IPS-18a (cell line): ENCODE measurements around the gene MSRB1.

Experiments
- H3K27ac ChIP-seq: one replicate; pipeline ENCODE4 v1.5.1; 2013; ENCODE audit warnings: low read length
- H3K27me3 ChIP-seq: one replicate; pipeline ENCODE4 v1.6.1; 2013; ENCODE audit warnings: mild to moderate bottlenecking, low read length; ENCODE audit not compliant: control insufficient read depth, insufficient read depth
- H3K36me3 ChIP-seq: one replicate; pipeline ENCODE4 v1.6.1; 2013; ENCODE audit warnings: low read depth, low read length; ENCODE audit not compliant: control insufficient read depth
- H3K4me1 ChIP-seq: one replicate; pipeline ENCODE4 v1.6.1; 2013; ENCODE audit warnings: low read depth, low read length; ENCODE audit not compliant: control insufficient read depth
- H3K4me3 ChIP-seq: one replicate; pipeline ENCODE4 v1.5.1; 2013; ENCODE audit warnings: low read length
- H3K9ac ChIP-seq: one replicate; pipeline ENCODE4 v1.6.1; 2013; ENCODE audit warnings: mild to moderate bottlenecking, low read length, moderate library complexity
- H3K9me3 ChIP-seq: one replicate; pipeline ENCODE4 v1.6.1; 2013; ENCODE audit warnings: low read depth, low read length; ENCODE audit not compliant: control insufficient read depth

Gene MSRB1

GRCh38 chr16:1984347-1985225 lies 41.6 kb upstream of the MSRB1 start:
- peak overlapping the region; percentile 47 for H3K27ac ChIP-seq
- no peaks in the 10 kb centered on the region for H3K9me3 ChIP-seq
- peaks cover 9% of the 10 kb centered on the region for H3K36me3 ChIP-seq
- peaks cover 50% of the 10 kb centered on the region for H3K27me3 ChIP-seq
- peak overlapping the region; percentile 84 for H3K9ac ChIP-seq
- peak overlapping the region; percentile 86 for H3K4me3 ChIP-seq
- peaks cover 13% of the 10 kb centered on the region for H3K4me1 ChIP-seq

GRCh38 chr16:1983544-1984346 lies 40.7 kb upstream of the MSRB1 start, which contains the start of gene GFER:
Gene GFER, plus strand, starts transcription at chr16:1984193. Its CDS starts 26 bp downstream, at chr16:1984219.
- Histone ChIP-seq H3K27me3 (peaks cover 46% of the 10 kb centered on the region), H3K27ac (peak within 1 kb of the TSS; percentile 47), H3K4me3 (peak within 1 kb of the TSS; percentile 86), H3K9ac (peak within 1 kb of the TSS; percentile 84), H3K9me3 (no peaks in the 10 kb centered on the region), H3K4me1 (peaks cover 13% of the 10 kb centered on the region), H3K36me3 (peaks cover 9% of the 10 kb centered on the region)

- H3K27me3 ChIP-seq: peaks cover 41% of the 10 kb centered on the region
- H3K4me1 ChIP-seq: peaks cover 13% of the 10 kb centered on the region
- no peaks in the 10 kb centered on the region for H3K9me3 ChIP-seq
- peak overlapping the region; percentile 86 for H3K4me3 ChIP-seq
- peaks cover 9% of the 10 kb centered on the region for H3K36me3 ChIP-seq
- H3K27ac ChIP-seq: no peak overlapping the region
- H3K9ac ChIP-seq: no peak overlapping the region
Measured at GRCh38 chr16:1982991-1983543, 40.1 kb upstream of the MSRB1 start.

- peaks cover 41% of the 10 kb centered on the region for H3K27me3 ChIP-seq
- H3K4me3 ChIP-seq: no peak overlapping the region
- H3K27ac ChIP-seq: no peak overlapping the region
- H3K36me3 ChIP-seq: peaks cover 10% of the 10 kb centered on the region
- H3K9me3 ChIP-seq: no peaks in the 10 kb centered on the region
- no peak overlapping the region for H3K9ac ChIP-seq
- peaks cover 13% of the 10 kb centered on the region for H3K4me1 ChIP-seq
Measured at GRCh38 chr16:1982013-1982433, 39.0 kb upstream of the MSRB1 start.

- Histone ChIP-seq H3K27me3 (peaks cover 41% of the 10 kb centered on the region), H3K27ac (no peak within 1 kb of the TSS), H3K4me1 (peaks cover 13% of the 10 kb centered on the region), H3K4me3 (no peak within 1 kb of the TSS), H3K9ac (no peak within 1 kb of the TSS), H3K9me3 (no peaks in the 10 kb centered on the region), H3K36me3 (peaks cover 15% of the 10 kb centered on the region)
Measured at GRCh38 chr16:1981398-1981836, 38.4 kb upstream of the MSRB1 start, which contains the start of gene NOXO1. Gene NOXO1, minus strand, starts transcription at chr16:1981469. Its CDS starts 290 bp downstream, at chr16:1981179.

- H3K4me3 ChIP-seq: no peak overlapping the region
- H3K27me3 ChIP-seq: peaks cover 41% of the 10 kb centered on the region
- H3K36me3 ChIP-seq: peaks cover 15% of the 10 kb centered on the region
- no peaks in the 10 kb centered on the region for H3K9me3 ChIP-seq
- H3K9ac ChIP-seq: no peak overlapping the region
- peaks cover 13% of the 10 kb centered on the region for H3K4me1 ChIP-seq
- H3K27ac ChIP-seq: no peak overlapping the region
Measured at GRCh38 chr16:1980770-1981087, 37.7 kb upstream of the MSRB1 start.

GRCh38 chr16:1980030-1980769 lies 37.2 kb upstream of the MSRB1 start:
- no peak overlapping the region for H3K9ac ChIP-seq

GRCh38 chr16:1979271-1980029 lies 36.5 kb upstream of the MSRB1 start:
- peaks cover 41% of the 10 kb centered on the region for H3K27me3 ChIP-seq
- no peaks in the 10 kb centered on the region for H3K9me3 ChIP-seq
- H3K27ac ChIP-seq: no peak overlapping the region
- no peak overlapping the region for H3K9ac ChIP-seq
- H3K4me3 ChIP-seq: peak overlapping the region; percentile 30
- H3K4me1 ChIP-seq: peaks cover 13% of the 10 kb centered on the region
- H3K36me3 ChIP-seq: peaks cover 26% of the 10 kb centered on the region

More at GRCh38 chr16:1980030-1980769, 37.2 kb upstream of the MSRB1 start:
- peaks cover 19% of the 10 kb centered on the region for H3K36me3 ChIP-seq
- H3K27ac ChIP-seq: no peak overlapping the region
- H3K4me3 ChIP-seq: peak overlapping the region; percentile 30
- peaks cover 41% of the 10 kb centered on the region for H3K27me3 ChIP-seq
- peaks cover 13% of the 10 kb centered on the region for H3K4me1 ChIP-seq
- no peaks in the 10 kb centered on the region for H3K9me3 ChIP-seq

- Histone ChIP-seq H3K4me1 (peaks cover 13% of the 10 kb centered on the region), H3K4me3 (peak overlapping the region; percentile 30), H3K27ac (no peak overlapping the region), H3K9ac (no peak overlapping the region), H3K36me3 (peaks cover 28% of the 10 kb centered on the region), H3K27me3 (peaks cover 41% of the 10 kb centered on the region), H3K9me3 (no peaks in the 10 kb centered on the region)
Measured at GRCh38 chr16:1978476-1979120, 35.6 kb upstream of the MSRB1 start.

GRCh38 chr16:1977875-1978268 lies 34.9 kb upstream of the MSRB1 start:
- Histone ChIP-seq H3K9me3 (no peaks in the 10 kb centered on the region), H3K36me3 (peaks cover 28% of the 10 kb centered on the region), H3K4me3 (no peak overlapping the region), H3K27ac (no peak overlapping the region), H3K4me1 (peaks cover 9% of the 10 kb centered on the region), H3K27me3 (peaks cover 37% of the 10 kb centered on the region), H3K9ac (no peak overlapping the region)
